HG02571 (cell line): Measurements from ENCODE around the gene CD163L1.
"Not testable (repeated sequence)": the region's sequence is repeated elsewhere in the genome, so short reads cannot be mapped to it uniquely, and the experiment has no call there.

Source experiments
- ATAC-seq: cut with Tn5 transposase; IDR thresholded peaks from one replicate; pipeline ENCODE4 v1.9.1; 2021; ENCODE audit warnings: mild to moderate bottlenecking, moderate library complexity; ENCODE audit not compliant: unreplicated experiment

CD163L1 gene

GRCh38 chr12:7444076-7444475 lies at the start of gene CD163L1:
TSS of gene CD163L1 (minus strand) at chr12:7444153. CDS start at chr12:7444127, 26 bp downstream.
- ATAC-seq = no peak

DNA sequence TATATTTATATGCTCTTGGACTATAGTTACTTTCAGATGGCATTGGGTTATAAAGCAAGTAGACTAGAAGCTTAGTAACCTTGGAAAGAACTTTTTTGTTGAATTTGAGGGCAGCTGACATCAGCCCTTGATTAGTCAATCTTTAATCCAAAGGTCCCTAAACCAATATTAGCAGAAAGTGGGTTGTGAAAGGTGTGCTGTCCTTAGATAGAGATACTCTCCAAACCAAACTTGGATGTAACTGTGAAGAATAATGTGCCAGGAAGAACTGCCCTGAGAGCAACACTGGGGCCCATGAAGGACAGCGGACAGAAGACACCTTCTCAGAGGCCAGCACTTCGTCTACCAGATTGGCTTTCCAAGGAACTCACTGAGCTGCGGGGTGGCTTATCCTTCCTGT lies 49.1 kb upstream of the CD163L1 start:
- no peak for ATAC-seq

DNA sequence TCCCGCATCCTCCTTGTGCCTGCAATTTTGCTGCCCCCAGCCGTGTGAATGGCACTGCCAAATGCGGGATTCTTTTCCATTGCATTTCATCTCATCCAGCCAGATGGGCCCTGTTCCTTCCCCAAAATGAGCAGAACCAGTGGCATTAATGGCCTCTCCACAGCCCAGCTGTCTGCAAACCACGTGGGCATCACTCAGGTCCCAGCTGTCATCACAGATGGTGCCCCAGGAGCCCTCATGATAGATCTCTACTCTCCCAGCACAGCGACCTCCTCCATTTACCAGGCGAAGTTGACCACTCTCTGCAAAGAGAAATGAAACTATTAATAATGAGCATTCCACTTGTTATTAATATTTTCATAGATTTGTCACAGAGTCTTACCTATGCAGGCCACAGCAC lies 42.6 kb upstream of the CD163L1 start:
- no peak for ATAC-seq

- no peak for ATAC-seq
Measured at GRCh38 chr12:7485095-7485494, 41.1 kb upstream of the CD163L1 start.

- ATAC-seq = no peak
Measured at GRCh38 chr12:7483343-7483742, 39.4 kb upstream of the CD163L1 start.

DNA sequence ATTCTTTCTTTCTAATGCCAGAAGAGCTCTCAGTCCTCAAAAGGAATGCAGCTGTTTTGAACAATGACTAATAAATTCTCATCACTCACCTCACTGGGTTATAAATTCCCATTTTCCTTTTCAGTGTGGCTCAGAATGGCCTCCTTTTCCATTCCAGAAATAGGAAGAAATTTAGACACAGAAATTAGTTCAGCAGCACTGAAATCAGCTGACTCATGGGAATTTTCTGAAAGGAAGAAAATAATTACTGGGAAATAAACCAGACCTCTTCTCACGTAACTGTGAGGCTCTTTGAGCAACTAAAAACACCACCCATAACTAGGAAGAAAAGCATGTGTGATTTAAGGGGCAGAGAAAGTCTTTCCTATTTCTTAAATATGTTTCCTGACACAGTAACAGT lies 35.8 kb upstream of the CD163L1 start:
- no peak for ATAC-seq

- no peak for ATAC-seq
Measured at GRCh38 chr12:7472060-7472459, 28.1 kb upstream of the CD163L1 start.

GRCh38 chr12:7460375-7461259 lies 16.7 kb upstream of the CD163L1 start:
- no peak for ATAC-seq

- ATAC-seq = no peak
Measured at GRCh38 chr12:7459973-7460372, 16.0 kb upstream of the CD163L1 start.

DNA sequence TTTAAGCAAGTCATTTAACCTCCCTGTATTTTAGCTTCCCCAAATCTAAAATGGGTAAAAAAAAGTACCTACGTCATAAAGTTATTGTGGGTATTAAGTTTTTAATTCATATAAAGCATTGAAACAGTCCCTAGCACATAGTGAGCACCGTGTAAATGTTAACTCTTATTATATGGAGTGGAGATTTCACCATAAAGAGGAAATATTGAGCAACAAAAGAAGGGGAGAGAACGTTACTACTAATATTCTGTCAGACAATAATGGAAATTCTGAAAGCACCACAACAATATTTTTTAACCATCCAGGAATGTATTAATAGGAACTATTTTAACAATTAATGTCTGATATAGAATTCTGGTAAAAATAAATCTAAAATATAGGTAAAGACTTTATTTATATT lies 7.8 kb upstream of the CD163L1 start:
- ATAC-seq = no peak

- ATAC-seq = no peak
Measured at GRCh38 chr12:7450667-7451066, 6.7 kb upstream of the CD163L1 start.

DNA sequence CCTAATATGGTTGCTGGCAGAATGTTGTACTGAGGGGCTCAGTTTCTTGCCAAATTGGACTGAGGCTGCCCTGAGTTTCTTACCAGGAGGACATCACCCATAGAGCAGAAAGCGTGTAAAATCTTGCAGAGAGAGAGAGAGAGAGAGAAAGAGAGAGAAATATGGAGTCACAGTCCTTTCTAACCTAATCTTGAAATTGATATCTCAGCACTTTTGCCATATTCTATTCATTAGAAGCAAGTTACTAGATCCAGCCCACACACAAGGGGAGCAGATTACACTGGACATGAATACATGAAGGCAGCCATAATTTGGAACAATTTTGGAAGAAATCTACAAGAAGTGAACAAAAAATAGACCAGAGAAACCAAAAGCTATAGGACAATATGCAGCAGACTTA lies 4.1 kb upstream of the CD163L1 start:
- ATAC-seq = no peak

- ATAC-seq = no peak
Measured at GRCh38 chr12:7444537-7444936, 584 bp upstream of the CD163L1 start.

- ATAC-seq = no peak
Measured at GRCh38 chr12:7441216-7441615, 2.7 kb downstream of the CD163L1 start.

DNA sequence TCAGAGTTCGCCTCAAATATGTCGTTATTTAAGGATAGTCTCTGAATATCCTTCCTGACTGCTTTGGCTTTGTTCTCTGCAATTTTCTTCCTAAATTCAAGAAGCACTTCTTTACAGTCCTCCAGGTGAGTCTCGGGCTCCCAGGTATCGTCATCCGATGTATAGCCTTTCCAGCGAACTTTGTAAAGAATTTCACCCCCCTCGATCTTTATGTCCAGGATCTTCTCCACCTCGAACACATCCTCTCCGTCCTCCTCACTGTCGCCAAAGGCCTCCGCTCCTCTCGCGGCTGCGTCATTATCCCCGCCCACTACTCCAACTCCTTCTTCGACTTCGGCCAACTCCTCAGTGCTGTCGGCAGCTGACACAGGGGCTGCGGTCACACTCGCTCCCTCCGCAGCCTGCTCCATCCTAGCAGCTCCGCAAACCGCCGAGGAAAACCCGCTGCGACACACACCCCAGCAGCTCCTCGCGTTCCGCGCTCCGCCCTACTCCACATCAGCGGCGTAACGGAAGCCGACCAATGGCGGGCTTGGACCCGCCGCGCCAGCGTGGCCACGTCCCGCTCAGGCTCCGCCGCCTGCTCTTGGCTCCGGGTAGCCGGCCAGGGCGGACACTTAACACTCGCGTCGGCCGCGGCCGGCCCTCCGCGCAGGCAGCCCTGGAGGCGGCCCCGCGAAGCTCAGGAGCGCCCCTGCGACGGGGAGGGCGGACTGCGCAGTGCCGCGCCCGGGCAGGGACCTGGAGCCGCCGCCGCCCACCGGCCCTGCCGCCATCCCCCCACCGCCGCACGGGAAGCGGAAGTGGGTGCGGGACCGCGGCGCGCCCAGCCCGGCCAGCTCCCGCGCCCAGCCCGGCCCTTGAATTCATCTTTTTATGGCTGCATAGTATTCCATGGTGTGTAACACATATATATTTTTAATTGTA lies 4.1 kb downstream of the CD163L1 start:
- ATAC-seq = no peak

DNA sequence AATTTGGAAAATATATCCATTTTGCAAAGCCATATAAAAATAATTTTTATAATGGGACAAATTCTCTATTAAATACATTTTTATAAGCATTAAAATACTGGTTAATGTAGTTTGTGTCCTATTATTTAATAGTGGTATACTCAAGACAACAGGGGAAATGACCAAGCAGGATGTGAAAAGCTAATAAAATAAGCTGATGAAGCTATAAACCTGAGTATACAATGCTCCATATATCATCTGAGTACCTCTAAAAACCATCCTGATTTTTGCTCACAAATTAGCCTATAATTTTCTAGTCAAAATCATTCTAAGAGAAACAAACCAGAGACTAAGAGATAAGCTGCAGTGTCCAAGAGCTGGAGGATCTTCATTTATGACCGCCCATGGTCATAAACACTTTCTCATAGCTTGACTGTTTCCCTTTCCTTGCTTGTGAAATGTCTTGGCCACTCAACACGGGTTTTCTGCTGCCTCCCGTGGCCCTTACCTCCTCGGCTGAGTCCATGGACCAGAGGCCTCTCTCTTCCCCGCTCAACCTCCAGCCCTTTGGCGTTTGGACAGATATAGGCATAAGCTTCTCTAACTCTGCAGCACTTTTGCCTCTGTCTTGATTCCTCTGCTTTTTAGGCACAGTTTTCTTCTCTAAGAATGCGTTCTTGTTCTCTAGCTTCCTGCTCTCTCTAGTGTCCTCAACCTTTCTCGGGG lies 5.5 kb downstream of the CD163L1 start:
- ATAC-seq = not testable (repeated sequence)

- not testable (repeated sequence) for ATAC-seq
Measured at GRCh38 chr12:7437494-7437893, 6.5 kb downstream of the CD163L1 start.

DNA sequence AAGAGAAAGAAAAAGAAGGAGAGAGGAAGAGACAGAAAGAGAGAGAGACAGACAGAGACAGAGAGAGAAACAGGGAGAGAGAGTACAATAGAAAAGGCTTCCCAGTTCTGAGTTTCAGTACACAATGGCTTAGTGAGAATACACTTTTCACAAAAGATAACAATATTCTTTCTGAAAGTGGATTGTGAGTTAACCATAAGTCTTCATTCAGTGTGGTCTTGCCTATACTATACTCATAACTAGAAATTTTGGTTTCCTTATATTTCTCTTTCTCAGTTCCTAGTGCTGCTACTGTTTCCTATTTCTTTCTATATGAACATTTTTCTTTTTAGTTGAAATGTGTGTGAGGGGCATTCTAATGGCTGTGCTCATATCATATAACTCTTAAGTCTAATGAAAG lies 9.3 kb downstream of the CD163L1 start:
- no peak for ATAC-seq

DNA sequence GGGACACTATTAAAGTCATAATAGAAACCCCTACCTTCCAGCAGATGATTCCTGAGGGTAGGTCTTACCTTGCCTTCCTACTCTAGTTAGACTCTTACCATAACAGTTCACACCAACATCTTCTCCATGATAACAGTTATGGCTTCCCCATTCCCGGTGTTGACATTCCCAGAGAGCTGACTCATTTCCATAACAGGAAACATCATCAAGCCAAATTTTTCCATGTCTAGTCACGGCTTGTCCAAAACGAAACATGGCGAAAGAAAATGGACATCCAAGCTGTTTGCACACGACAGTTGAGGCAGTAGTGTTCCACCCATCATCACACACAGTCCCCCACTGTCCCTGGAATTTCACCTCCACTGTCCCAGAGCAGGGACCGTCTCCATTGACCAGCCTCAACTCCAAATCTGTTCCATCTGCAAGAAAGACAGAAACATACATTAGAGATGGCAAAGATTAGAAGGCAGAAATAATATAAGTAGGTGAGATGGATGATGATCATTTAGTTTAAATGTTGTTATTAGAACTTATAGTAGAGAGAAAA lies 10.6 kb downstream of the CD163L1 start:
- ATAC-seq = no peak

DNA sequence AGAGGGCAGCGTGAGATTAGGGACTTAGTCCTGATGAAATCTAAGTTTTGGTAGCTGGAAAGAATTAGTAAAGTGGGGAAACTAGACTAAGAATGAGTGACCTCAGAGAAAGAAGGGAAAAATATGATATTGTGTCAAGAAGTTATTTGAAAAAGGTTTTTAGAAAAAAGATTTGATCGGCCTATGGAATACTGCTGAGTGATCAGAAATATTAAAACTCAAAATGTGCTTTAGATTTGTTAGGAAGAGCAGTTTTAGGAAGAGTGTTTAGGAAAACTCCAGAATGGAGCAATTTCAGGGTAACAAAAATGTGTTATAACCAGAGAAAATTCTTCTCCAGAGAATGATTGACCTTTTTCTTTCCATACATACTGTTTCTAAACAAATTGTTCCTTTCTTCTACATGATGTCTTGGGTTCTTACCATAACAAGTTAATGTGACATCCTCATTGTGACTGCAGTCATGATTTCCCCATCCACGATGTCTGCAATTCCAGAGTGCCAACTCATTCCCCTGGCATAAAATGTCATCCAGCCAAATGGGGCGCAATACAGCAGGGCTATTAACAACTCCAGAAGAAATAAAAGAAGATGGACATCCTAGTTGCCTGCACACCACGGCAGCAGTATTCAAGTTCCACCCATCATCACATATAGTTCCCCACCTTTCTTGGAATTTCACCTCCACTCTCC lies 11.8 kb downstream of the CD163L1 start:
- ATAC-seq = no peak
